ENCODE results near the gene CBX8.

CBX8 gene

DNA sequence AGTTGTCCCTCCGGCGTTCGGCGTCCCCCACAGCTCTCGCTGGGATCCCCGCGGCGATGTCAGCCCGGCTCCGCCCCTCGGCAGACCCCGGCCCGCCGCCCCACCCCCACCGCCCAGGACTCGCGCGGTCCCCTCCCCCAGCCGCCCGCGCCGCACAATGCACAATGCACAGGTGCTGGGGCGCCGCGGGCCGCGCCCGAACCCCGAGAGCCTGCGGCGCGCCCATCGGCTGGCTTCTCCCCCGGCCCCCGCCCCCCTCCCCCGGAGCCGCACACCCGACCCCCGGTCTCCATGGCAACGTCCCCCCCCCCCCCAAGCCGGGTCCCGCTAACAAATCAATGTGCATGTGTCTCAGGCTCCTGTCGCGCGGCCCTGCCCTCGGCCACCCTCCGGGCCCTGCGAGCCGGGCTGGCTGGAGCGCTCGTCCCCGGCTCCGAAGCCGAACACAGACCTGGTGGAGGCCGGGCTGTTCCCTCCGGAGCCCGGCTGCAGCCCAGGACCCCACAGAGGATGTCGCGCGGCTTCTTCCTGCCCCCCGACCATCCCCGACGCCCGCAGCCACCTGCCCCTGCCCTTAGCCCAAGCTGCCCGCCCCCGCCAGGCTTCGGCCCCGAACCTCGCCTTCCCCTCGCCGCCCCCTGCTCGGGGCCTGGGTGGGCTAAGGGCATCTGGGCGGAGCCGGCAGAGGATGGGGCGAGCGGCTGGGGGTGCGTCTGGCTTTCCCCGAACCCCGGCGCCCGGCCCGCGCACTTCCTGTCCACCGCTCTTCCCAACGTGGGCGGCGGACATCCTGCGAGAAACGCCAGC is 818 bp upstream of the CBX8 start:
- DNase-seq (ENCODE audit: low read depth), result peak; percentile 61
- no peak overlapping the region for H3K4me3 ChIP-seq (ENCODE audit: low read depth, low read length)
- no peak; the same call in 1 of the 2 replicates for TF ChIP-seq MYC (IDR thresholded peaks at IDR 0.05; ENCODE audit: low read depth, low read length)
- no peak for TF ChIP-seq CTCF (IDR thresholded peaks at IDR 0.05; ENCODE audit: low read depth, low read length)
- no peak for TF ChIP-seq POLR2A (IDR thresholded peaks at IDR 0.05; ENCODE audit: extremely low read depth, insufficient read length)
- no peak for TF ChIP-seq MAX (IDR thresholded peaks at IDR 0.05; ENCODE audit: low read depth, low read length)

DNA sequence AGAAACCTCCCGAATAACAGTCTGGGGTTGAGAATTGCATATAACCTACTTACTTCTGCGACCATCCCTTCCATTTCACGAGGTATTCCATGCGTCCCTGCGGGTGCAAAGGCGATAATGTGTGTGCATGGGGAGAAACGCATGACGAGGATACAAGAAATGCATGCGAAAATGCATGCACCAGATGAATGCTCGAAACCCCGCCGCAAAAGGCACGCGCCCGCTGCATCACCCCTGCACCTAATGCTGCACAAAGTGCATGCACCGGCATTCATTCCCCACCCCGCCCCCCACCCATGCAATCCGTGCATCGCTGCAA is 474 bp downstream of the CBX8 start:
- peak overlapping the region; percentile 83 for H3K4me3 ChIP-seq (ENCODE audit: low read depth, low read length)
- peak; percentile 66 for DNase-seq (ENCODE audit: low read depth)
- TF ChIP-seq MYC (IDR thresholded peaks at IDR 0.05; ENCODE audit: low read depth, low read length) (no peak), MAX (IDR thresholded peaks at IDR 0.05; ENCODE audit: low read depth, low read length) (no peak), POLR2A (IDR thresholded peaks at IDR 0.05; ENCODE audit: extremely low read depth, insufficient read length) (no peak), CTCF (IDR thresholded peaks at IDR 0.05; ENCODE audit: low read depth, low read length) (no peak)

DNA sequence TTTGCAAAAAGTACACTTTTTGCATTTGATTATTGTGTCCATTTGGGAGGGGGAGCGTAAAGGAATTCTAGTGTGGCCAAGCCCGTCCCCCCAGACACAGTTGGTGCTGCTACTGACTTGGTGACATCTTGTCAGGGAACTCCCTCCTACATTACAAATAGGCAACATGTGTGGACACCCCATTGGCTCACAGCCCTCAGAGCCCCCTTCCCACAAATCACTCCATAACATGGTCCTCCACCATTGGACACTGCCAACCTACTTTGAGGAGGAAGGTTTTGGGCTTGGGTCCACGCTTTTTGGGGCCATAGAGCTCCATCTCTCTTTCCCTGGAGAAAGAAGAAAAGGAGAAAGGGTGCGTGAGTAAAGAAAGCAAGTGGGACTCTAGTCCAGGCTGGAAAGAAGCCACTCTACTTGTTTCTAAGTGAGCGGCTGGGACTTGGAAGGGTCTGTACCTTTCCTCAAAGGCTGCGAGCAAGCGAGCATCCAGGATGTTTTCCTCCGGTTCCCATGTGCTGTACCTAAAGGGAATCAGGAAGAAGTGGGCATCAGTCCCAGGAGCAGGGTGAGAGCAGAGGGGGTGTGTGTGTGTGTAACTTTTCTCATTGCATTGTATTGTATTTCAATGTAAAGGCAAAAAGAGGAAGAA is 958 bp downstream of the CBX8 start:
- peak overlapping the region; percentile 83 for H3K4me3 ChIP-seq (ENCODE audit: low read depth, low read length)
- TF ChIP-seq POLR2A (IDR thresholded peaks at IDR 0.05; ENCODE audit: extremely low read depth, insufficient read length) (no peak), MAX (IDR thresholded peaks at IDR 0.05; ENCODE audit: low read depth, low read length) (no peak), CTCF (IDR thresholded peaks at IDR 0.05; ENCODE audit: low read depth, low read length) (no peak), MYC (IDR thresholded peaks at IDR 0.05; ENCODE audit: low read depth, low read length) (no peak)
- DNase-seq (ENCODE audit: low read depth), result no peak

DNA sequence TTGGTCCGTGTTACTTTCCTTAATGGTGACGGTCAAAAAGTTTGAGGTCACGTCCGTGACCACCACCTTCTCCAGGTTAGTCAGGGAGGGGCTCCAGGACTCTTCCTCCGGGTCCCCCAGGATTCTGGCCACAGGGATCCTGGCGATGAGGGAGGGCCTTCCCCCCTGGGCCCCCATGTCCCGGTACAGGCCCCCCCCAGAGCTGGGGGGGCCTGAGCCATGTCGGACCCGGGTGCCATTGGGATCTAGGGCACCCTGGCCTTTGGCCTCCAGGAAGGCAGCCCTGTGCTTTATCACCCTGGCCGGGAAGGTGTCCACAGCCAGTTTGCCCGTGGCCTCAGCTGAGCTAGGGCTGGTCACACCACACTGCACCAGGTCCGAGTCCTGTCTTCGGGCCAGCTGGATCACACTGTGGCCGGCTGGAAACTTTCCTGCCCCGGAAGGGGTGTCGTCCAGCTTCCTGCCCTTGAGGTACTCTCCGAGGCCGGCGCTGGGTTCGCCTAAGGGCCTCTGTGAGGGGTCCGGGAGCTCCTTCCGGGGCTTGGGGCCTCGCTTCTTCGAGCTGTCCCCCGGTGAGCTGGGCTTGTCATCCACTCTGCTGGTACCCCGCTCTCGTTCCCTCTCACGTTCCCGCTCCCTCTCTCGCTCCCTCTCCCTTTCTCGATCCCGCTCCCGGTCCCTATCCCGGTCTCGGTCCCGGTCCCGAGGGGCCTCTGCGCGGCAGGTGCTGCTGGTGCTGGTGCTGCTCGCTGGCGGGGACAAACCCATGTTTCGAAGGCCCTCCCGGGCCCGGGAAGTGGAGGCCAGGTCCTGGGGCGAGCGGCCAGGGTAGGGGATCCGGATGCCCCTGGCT is 2.0 kb downstream of the CBX8 start:
- no peak for TF ChIP-seq CTCF (IDR thresholded peaks at IDR 0.05; ENCODE audit: low read depth, low read length)
- TF ChIP-seq MYC (IDR thresholded peaks at IDR 0.05; ENCODE audit: low read depth, low read length), result no peak
- no peak for TF ChIP-seq POLR2A (IDR thresholded peaks at IDR 0.05; ENCODE audit: extremely low read depth, insufficient read length)
- no peak for TF ChIP-seq MAX (IDR thresholded peaks at IDR 0.05; ENCODE audit: low read depth, low read length)
- H3K4me3 ChIP-seq (ENCODE audit: low read depth, low read length), result no peak overlapping the region
- DNase-seq (ENCODE audit: low read depth), result no peak

- TF ChIP-seq MAX (IDR thresholded peaks at IDR 0.05; ENCODE audit: low read depth, low read length), result no peak
- TF ChIP-seq MYC (IDR thresholded peaks at IDR 0.05; ENCODE audit: low read depth, low read length), result no peak
- TF ChIP-seq POLR2A (IDR thresholded peaks at IDR 0.05; ENCODE audit: extremely low read depth, insufficient read length), result no peak
- H3K4me3 ChIP-seq (ENCODE audit: low read depth, low read length), result no peak overlapping the region
- DNase-seq (ENCODE audit: low read depth), result no peak
Observed at GRCh38 chr17:79793924-79794304, 3.0 kb downstream of the CBX8 start.
